Measurements from ENCODE around the gene HELZ.

Gene HELZ

GRCh38 chr17:67085406-67085805 is 159.6 kb downstream of the HELZ start:
- Histone ChIP-seq H3K36me3 (replicated peaks) (peaks cover 5% of the 10 kb centered on the region), H3K9me3 (no peaks in the 10 kb centered on the region), H3K4me1 (peaks cover 13% of the 10 kb centered on the region), H3K4me3 (no peak overlapping the region), H3K27me3 (ENCODE audit: low read depth) (no peaks in the 10 kb centered on the region)
- in situ Hi-C loops (cut with MboI; ENCODE audit: low sequenced_read_pairs): no loop called here
- DNase-seq (ENCODE audit: low spot score in 2 of 2): no peak

- H3K9me3 ChIP-seq: no peaks in the 10 kb centered on the region
- H3K27me3 ChIP-seq (ENCODE audit: low read depth): no peaks in the 10 kb centered on the region
- no peak for DNase-seq (ENCODE audit: low spot score in 2 of 2)
- no peak overlapping the region for H3K4me3 ChIP-seq
- in situ Hi-C loops (cut with MboI; ENCODE audit: low sequenced_read_pairs): no loop called here
- H3K4me1 ChIP-seq: peaks cover 13% of the 10 kb centered on the region
- H3K36me3 ChIP-seq (replicated peaks): peaks cover 3% of the 10 kb centered on the region; the same call in 1 of the 2 replicates
Measured at GRCh38 chr17:67082107-67082506, 162.9 kb downstream of the HELZ start.

GRCh38 chr17:67080804-67081203 is 164.2 kb downstream of the HELZ start:
- in situ Hi-C loops (cut with MboI; ENCODE audit: low sequenced_read_pairs): no loop called here
- Histone ChIP-seq H3K4me1 (peaks cover 9% of the 10 kb centered on the region), H3K4me3 (no peak overlapping the region), H3K27me3 (ENCODE audit: low read depth) (no peaks in the 10 kb centered on the region), H3K9me3 (no peaks in the 10 kb centered on the region), H3K36me3 (replicated peaks) (peaks cover 3% of the 10 kb centered on the region; the same call in 1 of the 2 replicates)
- DNase-seq (ENCODE audit: low spot score in 2 of 2): no peak

GRCh38 chr17:67079491-67079890 is 165.5 kb downstream of the HELZ start:
- Histone ChIP-seq H3K27me3 (ENCODE audit: low read depth) (no peaks in the 10 kb centered on the region), H3K36me3 (replicated peaks) (peaks cover 3% of the 10 kb centered on the region; the same call in 1 of the 2 replicates), H3K4me3 (no peak overlapping the region), H3K4me1 (no peaks in the 10 kb centered on the region), H3K9me3 (no peaks in the 10 kb centered on the region)
- DNase-seq (ENCODE audit: low spot score in 2 of 2): no peak
- in situ Hi-C loops (cut with MboI; ENCODE audit: low sequenced_read_pairs): no loop called here

- no peak for DNase-seq (ENCODE audit: low spot score in 2 of 2)
- Histone ChIP-seq H3K27me3 (ENCODE audit: low read depth) (no peaks in the 10 kb centered on the region), H3K9me3 (no peaks in the 10 kb centered on the region), H3K4me3 (no peak overlapping the region), H3K4me1 (no peaks in the 10 kb centered on the region), H3K36me3 (replicated peaks) (peaks cover 3% of the 10 kb centered on the region; the same call in 1 of the 2 replicates)
- in situ Hi-C loops (cut with MboI; ENCODE audit: low sequenced_read_pairs): no loop called here
Measured at GRCh38 chr17:67078292-67078691, 166.7 kb downstream of the HELZ start.

- H3K4me1 ChIP-seq: peaks cover 4% of the 10 kb centered on the region; the same call in 1 of the 2 replicates
- H3K27me3 ChIP-seq (ENCODE audit: low read depth): no peaks in the 10 kb centered on the region
- DNase-seq (ENCODE audit: low spot score in 2 of 2): no peak
- H3K36me3 ChIP-seq (replicated peaks): peaks cover 3% of the 10 kb centered on the region; the same call in 1 of the 2 replicates
- H3K4me3 ChIP-seq: no peak overlapping the region
- in situ Hi-C loops (cut with MboI; ENCODE audit: low sequenced_read_pairs): no loop called here
- H3K9me3 ChIP-seq: no peaks in the 10 kb centered on the region
Measured at GRCh38 chr17:67076290-67076689, 168.7 kb downstream of the HELZ start.

- H3K4me3 ChIP-seq: no peak overlapping the region
- H3K27me3 ChIP-seq (ENCODE audit: low read depth): no peaks in the 10 kb centered on the region
- in situ Hi-C loops (cut with MboI; ENCODE audit: low sequenced_read_pairs): no loop called here
- peaks cover 3% of the 10 kb centered on the region; the same call in 1 of the 2 replicates for H3K36me3 ChIP-seq (replicated peaks)
- peaks cover 5% of the 10 kb centered on the region; the same call in 1 of the 2 replicates for H3K4me1 ChIP-seq
- no peaks in the 10 kb centered on the region for H3K9me3 ChIP-seq
- DNase-seq (ENCODE audit: low spot score in 2 of 2): no peak
Measured at GRCh38 chr17:67074781-67075180, 170.2 kb downstream of the HELZ start.

- no peaks in the 10 kb centered on the region for H3K9me3 ChIP-seq
- no peak for DNase-seq (ENCODE audit: low spot score in 2 of 2)
- no peaks in the 10 kb centered on the region for H3K36me3 ChIP-seq (replicated peaks)
- H3K27me3 ChIP-seq (ENCODE audit: low read depth): no peaks in the 10 kb centered on the region
- no peak overlapping the region for H3K4me3 ChIP-seq
- in situ Hi-C loops (cut with MboI; ENCODE audit: low sequenced_read_pairs): no loop called here
- peaks cover 5% of the 10 kb centered on the region; the same call in 1 of the 2 replicates for H3K4me1 ChIP-seq
Measured at GRCh38 chr17:67072885-67073284, 172.1 kb downstream of the HELZ start.

GRCh38 chr17:67071595-67071994 is 173.4 kb downstream of the HELZ start:
- H3K4me1 ChIP-seq: peaks cover 5% of the 10 kb centered on the region; the same call in 1 of the 2 replicates
- no peak for DNase-seq (ENCODE audit: low spot score in 2 of 2)
- no peaks in the 10 kb centered on the region for H3K27me3 ChIP-seq (ENCODE audit: low read depth)
- in situ Hi-C loops (cut with MboI; ENCODE audit: low sequenced_read_pairs): no loop called here
- H3K4me3 ChIP-seq: no peak overlapping the region
- H3K36me3 ChIP-seq (replicated peaks): no peaks in the 10 kb centered on the region
- no peaks in the 10 kb centered on the region for H3K9me3 ChIP-seq

- peaks cover 5% of the 10 kb centered on the region; the same call in 1 of the 2 replicates for H3K4me1 ChIP-seq
- H3K36me3 ChIP-seq (replicated peaks): no peaks in the 10 kb centered on the region
- DNase-seq (ENCODE audit: low spot score in 2 of 2): no peak
- no peaks in the 10 kb centered on the region for H3K27me3 ChIP-seq (ENCODE audit: low read depth)
- no peak overlapping the region for H3K4me3 ChIP-seq
- in situ Hi-C loops (cut with MboI; ENCODE audit: low sequenced_read_pairs): no loop called here
- no peaks in the 10 kb centered on the region for H3K9me3 ChIP-seq
Measured at GRCh38 chr17:67069603-67070136, 175.3 kb downstream of the HELZ start.

GRCh38 chr17:67068999-67069398 is 176.0 kb downstream of the HELZ start:
- in situ Hi-C loops (cut with MboI; ENCODE audit: low sequenced_read_pairs): no loop called here

GRCh38 chr17:67067571-67068482 is 177.2 kb downstream of the HELZ start:
- H3K9me3 ChIP-seq: no peaks in the 10 kb centered on the region
- H3K4me3 ChIP-seq: no peak overlapping the region
- no peaks in the 10 kb centered on the region for H3K36me3 ChIP-seq (replicated peaks)
- DNase-seq (ENCODE audit: low spot score in 2 of 2): no peak
- in situ Hi-C loops (cut with MboI; ENCODE audit: low sequenced_read_pairs): no loop called here
- H3K4me1 ChIP-seq: peaks cover 5% of the 10 kb centered on the region; the same call in 1 of the 2 replicates
- no peaks in the 10 kb centered on the region for H3K27me3 ChIP-seq (ENCODE audit: low read depth)

More at GRCh38 chr17:67068999-67069398, 176.0 kb downstream of the HELZ start:
- no peak for DNase-seq (ENCODE audit: low spot score in 2 of 2)
- no peaks in the 10 kb centered on the region for H3K27me3 ChIP-seq (ENCODE audit: low read depth)
- peaks cover 5% of the 10 kb centered on the region; the same call in 1 of the 2 replicates for H3K4me1 ChIP-seq
- H3K4me3 ChIP-seq: no peak overlapping the region
- H3K9me3 ChIP-seq: no peaks in the 10 kb centered on the region
- H3K36me3 ChIP-seq (replicated peaks): no peaks in the 10 kb centered on the region

- no peaks in the 10 kb centered on the region for H3K36me3 ChIP-seq (replicated peaks)
- no peaks in the 10 kb centered on the region for H3K9me3 ChIP-seq
- in situ Hi-C loops (cut with MboI; ENCODE audit: low sequenced_read_pairs): no loop called here
- H3K4me1 ChIP-seq: peaks cover 5% of the 10 kb centered on the region; the same call in 1 of the 2 replicates
- H3K4me3 ChIP-seq: no peak overlapping the region
- no peak for DNase-seq (ENCODE audit: low spot score in 2 of 2)
- H3K27me3 ChIP-seq (ENCODE audit: low read depth): no peaks in the 10 kb centered on the region
Measured at GRCh38 chr17:67066717-67067116, 178.3 kb downstream of the HELZ start.

GRCh38 chr17:67063141-67063540 is 181.9 kb downstream of the HELZ start:
- DNase-seq (ENCODE audit: low spot score in 2 of 2): no peak
- Histone ChIP-seq H3K4me1 (no peaks in the 10 kb centered on the region), H3K36me3 (replicated peaks) (no peaks in the 10 kb centered on the region), H3K27me3 (ENCODE audit: low read depth) (no peaks in the 10 kb centered on the region), H3K4me3 (no peak overlapping the region), H3K9me3 (no peaks in the 10 kb centered on the region)
- in situ Hi-C loops (cut with MboI; ENCODE audit: low sequenced_read_pairs): no loop called here

Measured in HAP-1 (cell line).